Neural crest cell (in vitro differentiated cells): Measurements from ENCODE around the gene CRX. TPM values are rescaled to one million over a fixed set of nuclear protein-coding genes. Genes with fewer than 3 reads are reported as not detected.
"Not testable (repeated sequence)": the region's sequence is repeated elsewhere in the genome, so short reads cannot be mapped to it uniquely, and the experiment has no call there.

Experiments used
- DNase-seq: peaks from one replicate; pipeline ENCODE4 v3.0.0; 2021; ENCODE audit warnings: low read depth, mixed read lengths, low spot score
- H3K27ac Mint-ChIP-seq: one replicate; pipeline ENCODE4 v1.8.0; 2021; ENCODE audit warnings: mild to moderate bottlenecking, mixed read lengths; ENCODE audit not compliant: unreplicated experiment
- H3K27me3 Mint-ChIP-seq: 2 replicates; pipeline ENCODE4 v1.8.0; 2021; ENCODE audit warnings: low read depth, mild to moderate bottlenecking, mixed read lengths
- H3K36me3 Mint-ChIP-seq: 2 replicates; pipeline ENCODE4 v1.8.0; 2021; ENCODE audit warnings: low read depth, mild to moderate bottlenecking, mixed read lengths
- H3K4me1 Mint-ChIP-seq: 2 replicates; pipeline ENCODE4 v1.8.0; 2021; ENCODE audit warnings: mixed read lengths
- H3K4me3 Mint-ChIP-seq: one replicate; pipeline ENCODE4 v1.8.0; 2021; ENCODE audit warnings: mild to moderate bottlenecking, mixed read lengths
- H3K9me3 Mint-ChIP-seq: 2 replicates; pipeline ENCODE4 v1.8.0; 2021; ENCODE audit warnings: mixed read lengths
- CTCF ChIP-seq: fragments of 200-600 bp; sonication (generic); conservative IDR thresholded peaks from 2 replicates; pipeline ENCODE4 v1.5.0; 2021; ENCODE audit warnings: antibody characterized with exemption, mild to moderate bottlenecking
- total RNA-seq: library from RNA; stranded (reverse); gene quantifications from 2 replicates; pipeline ENCODE4 v1.2.1, GENCODE V29; 2021

Gene CRX
- total RNA-seq, 1 donor from 2014 or later: not detected

- Mint-ChIP-seq H3K36me3 (no peaks in the 10 kb centered on the region), H3K4me1 (no peaks in the 10 kb centered on the region), H3K9me3 (no peaks in the 10 kb centered on the region), H3K4me3 (no peak overlapping the region), H3K27ac (no peak overlapping the region), H3K27me3 (no peaks in the 10 kb centered on the region)
- no peak for DNase-seq
- TF ChIP-seq CTCF: no peak
These were observed 15.3 kb upstream of the CRX start for GRCh38 chr19:47806435-47806834.

GRCh38 chr19:47813304-47813994 lies 8.3 kb upstream of the CRX start:
- peak; percentile 69 for TF ChIP-seq CTCF
- Mint-ChIP-seq H3K36me3 (no peaks in the 10 kb centered on the region), H3K4me1 (no peaks in the 10 kb centered on the region), H3K4me3 (no peak overlapping the region), H3K9me3 (no peaks in the 10 kb centered on the region), H3K27ac (no peak overlapping the region), H3K27me3 (peaks cover 2% of the 10 kb centered on the region)
- DNase-seq: peak; percentile 92

- H3K36me3 Mint-ChIP-seq: no peaks in the 10 kb centered on the region
- DNase-seq: no peak
- H3K27me3 Mint-ChIP-seq: peaks cover 6% of the 10 kb centered on the region
- peak; percentile 2 for TF ChIP-seq CTCF
- no peaks in the 10 kb centered on the region for H3K9me3 Mint-ChIP-seq
- no peaks in the 10 kb centered on the region for H3K4me1 Mint-ChIP-seq
- no peak overlapping the region for H3K4me3 Mint-ChIP-seq
- no peak overlapping the region for H3K27ac Mint-ChIP-seq
These were observed 7.8 kb upstream of the CRX start for GRCh38 chr19:47813995-47814328.

GRCh38 chr19:47816270-47816669 lies 5.5 kb upstream of the CRX start:
- not testable (repeated sequence) for H3K36me3 Mint-ChIP-seq, H3K4me3 Mint-ChIP-seq, DNase-seq, H3K27ac Mint-ChIP-seq, H3K9me3 Mint-ChIP-seq
- peaks cover 17% of the 10 kb centered on the region for H3K4me1 Mint-ChIP-seq
- H3K27me3 Mint-ChIP-seq: peaks cover 22% of the 10 kb centered on the region

GRCh38 chr19:47818221-47818620 lies 3.5 kb upstream of the CRX start:
- not testable (repeated sequence) for H3K36me3 Mint-ChIP-seq, H3K4me3 Mint-ChIP-seq, DNase-seq, H3K9me3 Mint-ChIP-seq, H3K27ac Mint-ChIP-seq
- Mint-ChIP-seq H3K4me1 (peaks cover 17% of the 10 kb centered on the region), H3K27me3 (peaks cover 22% of the 10 kb centered on the region)

GRCh38 chr19:47819858-47820257 lies 1.9 kb upstream of the CRX start:
- Mint-ChIP-seq H3K27ac (no peak overlapping the region), H3K9me3 (no peaks in the 10 kb centered on the region), H3K4me1 (peaks cover 17% of the 10 kb centered on the region), H3K4me3 (no peak overlapping the region), H3K36me3 (no peaks in the 10 kb centered on the region), H3K27me3 (peaks cover 22% of the 10 kb centered on the region)
- no peak for DNase-seq
- TF ChIP-seq CTCF: no peak
